OCI-LY7 (cell line): ENCODE measurements around the gene WDR48. TPM values are rescaled to one million over a fixed set of nuclear protein-coding genes. Genes with fewer than 3 reads are reported as not detected.

ENCODE experiments used
- BruUV-seq: library from RNA; stranded (reverse); fragments of 400-500 nt; replicated peaks from 2 replicates; lab custom pipeline; 2021; lab: Mats Ljungman, UMichigan
- CTCF ChIA-PET: fragments of 300-600 bp; sonication (Branson Sonifier 250); formaldehyde crosslinking; loops from one replicate; lab custom pipeline; 2022; ENCODE audit warnings: antibody characterized with exemption; ENCODE audit not compliant: unreplicated experiment; lab: Charles Lee
- POLR2A ChIA-PET: fragments of 300-600 bp; sonication (Branson Sonifier 250); formaldehyde crosslinking; loops from one replicate; lab custom pipeline; 2022; ENCODE audit warnings: antibody characterized with exemption; lab: Charles Lee
- DNase-seq: peaks from one replicate; pipeline ENCODE4 v3.0.0-alpha.2; 2015; ENCODE audit warnings: low spot score
- H2AFZ ChIP-seq: fragments of 200-600 bp; sonication (generic), shearing (Covaris generic); 2 replicates; pipeline ENCODE4 v1.6.1; 2014; ENCODE audit warnings: mild to moderate bottlenecking, antibody characterized with exemption, low read length, moderate library complexity
- H3K27ac ChIP-seq: fragments of 200-600 bp; sonication (generic); 2 replicates; pipeline ENCODE4 v1.5.1; 2014; ENCODE audit warnings: mixed run types, low read depth, mild to moderate bottlenecking, moderate library complexity, low read length, inconsistent platforms; ENCODE audit not compliant: poor library complexity, severe bottlenecking
- H3K36me3 ChIP-seq: fragments of 200-600 bp; sonication (generic); 2 replicates; pipeline ENCODE4 v1.6.1; 2014; ENCODE audit warnings: mild to moderate bottlenecking, antibody characterized with exemption, low read length, moderate library complexity, mixed read lengths; ENCODE audit not compliant: insufficient read depth
- H3K4me1 ChIP-seq: fragments of 200-600 bp; sonication (generic); 2 replicates; pipeline ENCODE4 v1.5.1; 2014; ENCODE audit warnings: mild to moderate bottlenecking, low read length; ENCODE audit not compliant: insufficient read depth, poor library complexity, severe bottlenecking
- H3K4me2 ChIP-seq: fragments of 200-600 bp; sonication (generic); 2 replicates; pipeline ENCODE4 v1.6.1; 2014; ENCODE audit warnings: mild to moderate bottlenecking, low read length
- H3K4me3 ChIP-seq: fragments of 200-600 bp; sonication (generic); 2 replicates; pipeline ENCODE4 v1.5.1; 2014; ENCODE audit warnings: mild to moderate bottlenecking, low read depth, low read length; ENCODE audit not compliant: poor library complexity, severe bottlenecking
- H3K79me2 ChIP-seq: fragments of 200-600 bp; sonication (generic); 2 replicates; pipeline ENCODE4 v1.6.1; 2016; ENCODE audit warnings: low read depth, mild to moderate bottlenecking, low read length, moderate library complexity, mixed read lengths; ENCODE audit not compliant: insufficient read depth
- H3K9me2 ChIP-seq: fragments of 200-600 bp; sonication (generic); 2 replicates; pipeline ENCODE4 v1.6.1; 2016; ENCODE audit warnings: mild to moderate bottlenecking, low read length, mixed read lengths; ENCODE audit not compliant: insufficient read depth
- H3K9me3 ChIP-seq: fragments of 200-600 bp; sonication (generic); 2 replicates; pipeline ENCODE4 v1.6.1; 2014; ENCODE audit warnings: mild to moderate bottlenecking, mixed run types, low read length, mixed read lengths
- H4K20me1 ChIP-seq: fragments of 200-600 bp; sonication (generic); 2 replicates; pipeline ENCODE4 v1.6.1; 2014; ENCODE audit warnings: mild to moderate bottlenecking, antibody characterized with exemption, low read length, moderate library complexity, mixed read lengths; ENCODE audit not compliant: insufficient read depth
- CTCF ChIP-seq: fragments of 200-600 bp; sonication (generic); conservative IDR thresholded peaks from 2 replicates; pipeline ENCODE4 v1.5.1; 2014; ENCODE audit warnings: mild to moderate bottlenecking, antibody characterized with exemption, low read length, moderate library complexity, mixed read lengths
- EZH2phosphoT487 ChIP-seq: fragments of 200-600 bp; sonication (generic); IDR thresholded peaks from 2 replicates; pipeline ENCODE4 v1.6.1; 2018; ENCODE audit warnings: low read depth, borderline replicate concordance, mild to moderate bottlenecking, mixed run types, antibody characterized with exemption, low read length, moderate library complexity, mixed read lengths
- intact Hi-C: fragments of 100-400 bp; cut with micrococcal nuclease; formaldehyde crosslinking; loops from one replicate; pipeline ENCODE4 v1.10.0; 2022; ENCODE audit not compliant: unreplicated experiment
- total RNA-seq, 2 experiments: library from RNA; depleted of rRNA in 1 of 2; stranded (reverse); fragments of >200 nt in 1 of 2; shearing (Covaris generic) in 1 of 2; gene quantifications; 2 replicates each; pipeline ENCODE4 v1.2.3, GENCODE V29; 2014 to 2022

WDR48 gene
- total RNA-seq, 2 experiments from 2014 or later: 12.3 to 38.4 TPM

GRCh38 chr3:39103791-39104552 is 52.2 kb downstream of the WDR48 start:
- H3K4me1 ChIP-seq: peaks cover 63% of the 10 kb centered on the region

GRCh38 chr3:39104961-39105686 is 53.3 kb downstream of the WDR48 start:
- intact Hi-C loops: no loop called here
- Histone ChIP-seq H3K36me3 (peaks cover 29% of the 10 kb centered on the region; the same call in 1 of the 2 replicates), H2AFZ (no peak overlapping the region), H3K4me1 (peaks cover 74% of the 10 kb centered on the region), H4K20me1 (no peaks in the 10 kb centered on the region), H3K27ac (no peak overlapping the region), H3K79me2 (peaks cover 13% of the 10 kb centered on the region; the same call in 1 of the 2 replicates), H3K9me2 (no peaks in the 10 kb centered on the region), H3K9me3 (no peaks in the 10 kb centered on the region), H3K4me3 (peak overlapping the region; percentile 85), H3K4me2 (peak overlapping the region; percentile 96)
- ChIA-PET POLR2A (interaction anchor here (0.5 to 1.5 kb wide), 6 partner anchors 18 to 79 kb away, joined by 3 to 4 read pairs (median 4); no protein-coding TSS in a partner anchor), CTCF (interaction anchor here (0.6 kb wide), 1 partner anchor 21 kb away, joined by 6 read pairs; no protein-coding TSS in a partner anchor)
- BruUV-seq: no TSS peak
- no peak for DNase-seq
- TF ChIP-seq CTCF: no peak
- no peak for TF ChIP-seq EZH2phosphoT487

More at GRCh38 chr3:39103791-39104552, 52.2 kb downstream of the WDR48 start:
- POLR2A ChIA-PET: interaction anchor here (1.5 kb wide), 2 partner anchors 17 to 80 kb away, joined by 4 read pairs; no protein-coding TSS in a partner anchor
- intact Hi-C loops: no loop called here
- H3K4me2 ChIP-seq: no peak overlapping the region
- CTCF ChIA-PET: no interaction called here
- no peaks in the 10 kb centered on the region for H4K20me1 ChIP-seq
- TF ChIP-seq CTCF (no peak), EZH2phosphoT487 (no peak)
- H3K79me2 ChIP-seq: peaks cover 13% of the 10 kb centered on the region; the same call in 1 of the 2 replicates
- BruUV-seq: no TSS peak
- H3K36me3 ChIP-seq: peaks cover 32% of the 10 kb centered on the region; the same call in 1 of the 2 replicates
- H3K9me3 ChIP-seq: no peaks in the 10 kb centered on the region
- DNase-seq: no peak
- no peak overlapping the region for H2AFZ ChIP-seq
- no peak overlapping the region for H3K4me3 ChIP-seq
- H3K27ac ChIP-seq: no peak overlapping the region
- no peaks in the 10 kb centered on the region for H3K9me2 ChIP-seq
